Measurements from ENCODE around the gene ZNF787.
A peak's percentile ranks its signal among the peaks of the same experiment; 100 is the strongest.

ZNF787 gene

GRCh38 chr19:56089344-56089743, 31.8 kb downstream of the ZNF787 start:
- DNase-seq (ENCODE audit: low read depth in 3 of 3, low spot score in 1 of 3): no peak

GRCh38 chr19:56088497-56089215, 32.4 kb downstream of the ZNF787 start:
- DNase-seq (ENCODE audit: low read depth in 3 of 3, low spot score in 1 of 3): no peak

- no peak for DNase-seq (ENCODE audit: low read depth in 3 of 3, low spot score in 1 of 3)
These were observed 33.2 kb downstream of the ZNF787 start for GRCh38 chr19:56087647-56088496.

GRCh38 chr19:56086671-56087430, 34.2 kb downstream of the ZNF787 start:
- no peak for DNase-seq (ENCODE audit: low read depth in 3 of 3, low spot score in 1 of 3)

- no peak for DNase-seq (ENCODE audit: low read depth in 3 of 3, low spot score in 1 of 3)
These were observed 35.4 kb downstream of the ZNF787 start for GRCh38 chr19:56085571-56086275.

- DNase-seq (ENCODE audit: low read depth in 3 of 3, low spot score in 1 of 3): no peak
These were observed 36.1 kb downstream of the ZNF787 start for GRCh38 chr19:56084835-56085536.

- DNase-seq (ENCODE audit: low read depth in 3 of 3, low spot score in 1 of 3): no peak
These were observed 37.4 kb downstream of the ZNF787 start for GRCh38 chr19:56083668-56084067.

- DNase-seq (ENCODE audit: low read depth in 3 of 3, low spot score in 1 of 3): peak; percentile 21 to 62 (median 40)
These were observed 40.3 kb downstream of the ZNF787 start for GRCh38 chr19:56080669-56081401.

- no peak for DNase-seq (ENCODE audit: low read depth in 3 of 3, low spot score in 1 of 3)
These were observed 41.5 kb downstream of the ZNF787 start for GRCh38 chr19:56079609-56080008.

GRCh38 chr19:56076498-56076897, 44.6 kb downstream of the ZNF787 start:
- DNase-seq (ENCODE audit: low read depth in 3 of 3, low spot score in 1 of 3): no peak

GRCh38 chr19:56071151-56071550, 49.9 kb downstream of the ZNF787 start:
- DNase-seq (ENCODE audit: low read depth in 3 of 3, low spot score in 1 of 3): no peak

- no peak for DNase-seq (ENCODE audit: low read depth in 3 of 3, low spot score in 1 of 3)
These were observed 51.5 kb downstream of the ZNF787 start for GRCh38 chr19:56069642-56070041.

GRCh38 chr19:56066152-56067023, 54.7 kb downstream of the ZNF787 start:
- peak in 2 of 3 donors; percentile 30 to 56 for DNase-seq (ENCODE audit: low read depth in 3 of 3, low spot score in 1 of 3)

GRCh38 chr19:56053596-56053995, 67.5 kb downstream of the ZNF787 start:
- no peak for DNase-seq (ENCODE audit: low read depth in 3 of 3, low spot score in 1 of 3)

All from stimulated activated CD4-positive, alpha-beta T cell treated with anti-CD3 and anti-CD28 coated beads, TNF-alpha, amount 100 ng/mL, for 1 hour (primary cell).